ENCODE results near the gene NTMT1.
"Not testable (repeated sequence)": the region's sequence is repeated elsewhere in the genome, so short reads cannot be mapped to it uniquely, and the experiment has no call there.

NTMT1 gene

DNA sequence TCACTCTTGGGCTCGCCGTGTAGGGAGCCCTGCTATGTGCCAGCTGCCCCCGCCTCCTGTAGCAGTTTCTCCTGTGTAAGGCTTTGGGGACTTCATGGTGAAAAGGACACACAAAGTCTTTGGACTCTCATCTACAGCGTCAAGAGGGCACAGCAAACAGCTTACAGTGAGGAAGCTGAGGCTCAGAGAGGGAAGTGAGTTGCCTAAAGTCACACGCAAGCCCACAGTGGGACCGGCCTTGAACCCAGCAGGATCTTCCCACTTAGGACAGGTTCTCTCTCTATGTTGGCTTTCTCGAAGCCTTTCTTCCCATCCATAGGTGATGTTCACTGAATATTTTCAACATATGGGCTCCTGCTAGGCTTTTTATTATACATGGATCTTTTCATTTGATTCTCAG is 29.7 kb downstream of the NTMT1 start:
- DNase-seq: no peak

- DNase-seq: no peak
Measured at GRCh38 chr9:129656795-129657390, 30.9 kb downstream of the NTMT1 start.

GRCh38 chr9:129661029-129661428 is 35.1 kb downstream of the NTMT1 start:
- no peak for DNase-seq

GRCh38 chr9:129662239-129662638 is 36.3 kb downstream of the NTMT1 start:
- DNase-seq: not testable (repeated sequence)

DNA sequence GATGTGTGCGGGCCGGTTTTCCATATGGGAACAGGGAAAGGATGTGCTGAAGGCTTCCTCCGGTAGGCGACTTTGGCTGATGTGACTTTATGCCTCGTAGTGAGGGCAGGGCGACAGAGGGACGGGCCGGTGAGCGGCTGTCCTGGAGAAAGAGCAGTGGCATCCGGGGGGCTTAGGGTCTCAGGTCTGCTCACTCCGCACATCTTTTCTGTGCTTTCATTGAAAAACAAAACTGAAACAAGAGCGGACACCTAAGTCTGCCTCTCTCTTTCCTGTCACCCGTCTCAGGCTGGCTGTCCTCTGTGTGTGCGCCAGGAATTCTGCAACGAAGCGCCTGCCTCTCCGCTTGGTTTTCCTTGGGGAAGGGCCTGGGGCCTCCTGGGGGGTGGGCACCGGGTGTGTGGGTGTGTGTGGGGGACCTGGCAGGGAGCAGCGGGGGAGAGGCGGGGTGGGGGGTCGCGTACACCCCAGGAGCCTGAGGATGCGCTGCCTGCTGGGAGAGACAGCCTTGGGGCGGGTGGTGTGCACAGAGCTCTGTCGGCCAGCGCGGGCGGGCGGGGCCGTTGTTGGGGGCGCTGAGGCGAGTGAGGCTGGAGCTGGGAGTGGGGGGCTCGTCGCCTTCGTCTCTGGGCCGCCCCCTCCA is 38.9 kb downstream of the NTMT1 start:
- DNase-seq: no peak

GRCh38 chr9:129665389-129665775 is 39.4 kb downstream of the NTMT1 start, which contains the start of gene PRRX2:
Gene PRRX2 (plus strand): TSS chr9:129665647. CDS start chr9:129665868, 221 bp downstream.
- DNase-seq: peak; percentile 38

- DNase-seq: no peak
Measured at GRCh38 chr9:129665814-129666520, 40.0 kb downstream of the NTMT1 start.

- no peak for DNase-seq
Measured at GRCh38 chr9:129666575-129666974, 40.6 kb downstream of the NTMT1 start.

DNA sequence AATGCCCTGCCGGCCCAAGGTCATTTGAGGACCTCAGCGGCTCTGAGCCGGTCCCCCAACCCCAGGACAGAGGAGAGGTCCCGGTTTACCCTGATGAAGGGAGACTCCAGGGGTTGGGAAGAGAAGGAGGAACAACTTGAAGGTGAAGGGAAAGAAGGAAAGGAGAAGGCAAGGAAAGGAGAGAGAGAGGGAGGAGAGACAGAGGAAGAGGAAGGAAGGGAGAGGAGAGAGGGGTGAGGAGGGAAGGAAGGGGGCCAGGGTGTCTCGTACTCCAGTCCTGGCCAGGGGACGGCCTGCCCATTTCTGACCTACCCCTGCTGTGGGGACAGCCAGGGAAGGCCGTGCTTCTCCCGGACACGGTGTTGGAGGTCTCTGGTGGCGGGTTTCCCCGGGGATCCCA is 41.4 kb downstream of the NTMT1 start:
- DNase-seq: no peak

DNA sequence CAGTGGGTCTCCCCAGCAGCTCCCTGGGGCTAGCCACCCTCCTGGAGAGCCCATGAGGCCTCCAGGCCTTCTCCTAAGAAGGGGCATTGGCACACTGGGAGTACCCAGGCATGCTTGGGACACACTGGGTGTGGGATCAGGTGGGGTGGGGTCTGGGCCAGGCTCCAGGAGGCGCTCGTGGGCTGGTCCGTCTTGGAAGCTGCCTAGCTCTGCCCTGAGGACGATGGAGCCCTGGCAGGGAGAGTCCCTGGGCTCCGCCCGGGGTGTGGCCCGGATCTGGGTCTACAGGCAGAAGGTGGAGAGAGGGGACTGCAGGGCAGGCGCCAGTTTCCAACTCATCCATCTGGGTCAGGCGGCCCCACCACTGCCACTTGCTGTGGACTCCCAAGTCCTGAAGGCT is 41.9 kb downstream of the NTMT1 start:
- no peak for DNase-seq

DNA sequence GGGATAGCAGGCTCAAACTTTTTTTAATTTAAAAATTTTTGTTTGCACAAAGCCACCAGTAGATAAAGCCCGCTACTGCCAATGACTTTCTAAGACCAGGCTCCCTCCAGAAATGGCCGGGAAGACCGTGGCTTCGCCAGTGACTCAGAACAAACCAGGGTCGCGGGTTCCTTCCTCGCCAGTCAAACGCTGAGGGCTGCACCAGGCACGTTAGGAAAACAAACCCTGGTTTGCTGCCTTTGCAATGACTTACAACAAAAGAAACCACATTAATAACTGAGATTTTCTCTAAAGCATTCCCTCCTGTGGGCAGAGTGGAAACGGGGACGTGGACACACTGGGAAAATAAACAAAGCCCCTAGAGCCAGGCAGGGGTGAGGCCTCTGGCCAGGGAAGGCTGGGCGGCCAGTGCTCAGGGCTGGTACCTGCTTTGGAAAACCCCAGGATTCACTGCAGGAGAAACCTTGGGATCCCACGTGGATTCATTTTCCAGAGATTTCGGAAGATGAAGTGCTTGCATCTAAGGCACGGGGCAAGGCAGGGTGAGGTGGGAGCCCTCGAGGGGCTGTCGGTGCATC is 43.3 kb downstream of the NTMT1 start:
- DNase-seq: no peak

GRCh38 chr9:129669946-129670345 is 44.0 kb downstream of the NTMT1 start:
- no peak for DNase-seq

- DNase-seq: no peak
Measured at GRCh38 chr9:129671065-129671464, 45.1 kb downstream of the NTMT1 start.

- no peak for DNase-seq
Measured at GRCh38 chr9:129671519-129671918, 45.6 kb downstream of the NTMT1 start.

DNA sequence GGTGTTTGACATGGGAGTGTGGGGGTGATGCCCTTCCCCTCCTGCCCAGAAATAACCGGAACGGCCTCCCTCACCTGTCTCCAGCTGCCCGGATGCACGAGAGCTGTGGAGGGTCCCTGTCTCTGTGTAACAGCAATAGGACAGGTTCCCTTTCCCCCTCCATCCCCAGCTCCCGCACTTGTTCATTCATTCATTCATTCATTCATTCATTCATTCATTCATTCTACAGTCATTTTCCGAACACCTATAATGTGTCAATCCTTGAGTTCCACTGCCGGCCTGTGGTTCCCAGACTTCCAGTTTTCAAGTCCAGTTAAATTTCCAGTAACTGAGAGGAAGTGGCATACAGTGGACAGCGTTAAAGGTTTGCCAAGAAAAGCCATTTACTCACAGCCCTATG is 46.7 kb downstream of the NTMT1 start:
- no peak for DNase-seq

GRCh38 chr9:129673602-129674001 is 47.6 kb downstream of the NTMT1 start:
- DNase-seq: no peak

- no peak for DNase-seq
Measured at GRCh38 chr9:129674229-129674628, 48.3 kb downstream of the NTMT1 start.

DNA sequence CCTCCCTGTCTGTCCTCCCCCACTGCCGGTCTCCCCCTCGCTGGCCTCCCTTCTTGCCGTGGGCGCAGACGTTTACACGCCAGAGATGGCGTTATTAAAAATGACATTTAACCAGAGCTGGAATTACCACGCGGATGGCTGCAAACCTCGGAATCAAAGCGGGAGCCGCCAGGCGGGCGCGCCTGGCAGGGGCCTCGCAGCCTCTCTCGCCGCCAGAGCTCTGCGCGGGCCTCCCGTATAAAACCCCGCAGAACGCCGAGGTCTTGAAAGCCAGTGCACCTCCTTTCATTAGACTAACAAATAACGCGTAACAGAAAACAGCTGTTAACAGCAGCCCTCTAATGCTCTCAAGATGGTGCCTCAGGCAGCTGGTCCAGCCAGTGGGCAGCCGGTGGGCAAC is 49.7 kb downstream of the NTMT1 start:
- no peak for DNase-seq

DNA sequence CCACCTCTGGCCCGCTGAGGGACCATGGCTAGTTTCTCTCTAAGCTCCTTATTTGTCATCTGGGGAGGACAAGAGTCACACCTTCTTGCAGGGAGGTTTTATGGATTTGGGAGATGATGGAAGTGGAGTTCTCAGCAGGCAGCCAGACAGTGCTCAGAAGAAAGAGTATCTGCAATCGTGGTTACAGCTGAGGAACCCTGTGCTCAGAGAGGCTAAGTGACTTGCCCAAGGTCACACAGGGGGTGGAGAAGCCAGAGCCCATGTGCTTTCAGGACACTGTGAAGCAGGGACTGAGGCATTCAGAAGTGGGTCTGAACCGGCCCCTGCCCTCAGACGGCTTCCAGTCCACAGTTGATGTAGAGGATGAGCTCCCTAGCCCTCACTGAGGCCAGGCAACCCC is 50.3 kb downstream of the NTMT1 start:
- DNase-seq: no peak

DNA sequence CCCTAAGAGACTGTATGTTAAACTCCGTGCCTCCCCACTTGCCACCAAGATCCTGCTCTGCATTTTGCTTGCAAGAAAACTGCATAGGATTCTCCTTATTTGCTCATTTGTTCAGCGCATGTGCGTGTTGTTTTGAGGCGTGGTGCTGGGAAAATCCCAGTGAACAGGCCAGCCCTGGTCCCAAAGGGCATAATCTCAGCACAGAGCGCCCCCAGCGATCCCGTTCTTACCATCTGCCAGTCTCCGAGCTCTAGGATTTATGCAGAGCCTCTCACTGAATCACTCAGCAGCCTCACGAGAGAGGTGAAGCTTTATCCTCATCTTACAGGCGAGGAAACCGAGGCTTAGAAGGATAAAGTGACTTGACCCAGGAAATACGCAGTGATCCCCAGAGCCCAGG is 51.0 kb downstream of the NTMT1 start:
- DNase-seq: no peak

GRCh38 chr9:129677456-129677855 is 51.5 kb downstream of the NTMT1 start:
- DNase-seq: no peak

GRCh38 chr9:129678844-129679243 is 52.9 kb downstream of the NTMT1 start:
- no peak for DNase-seq

- no peak for DNase-seq
Measured at GRCh38 chr9:129679537-129679936, 53.6 kb downstream of the NTMT1 start.

DNA sequence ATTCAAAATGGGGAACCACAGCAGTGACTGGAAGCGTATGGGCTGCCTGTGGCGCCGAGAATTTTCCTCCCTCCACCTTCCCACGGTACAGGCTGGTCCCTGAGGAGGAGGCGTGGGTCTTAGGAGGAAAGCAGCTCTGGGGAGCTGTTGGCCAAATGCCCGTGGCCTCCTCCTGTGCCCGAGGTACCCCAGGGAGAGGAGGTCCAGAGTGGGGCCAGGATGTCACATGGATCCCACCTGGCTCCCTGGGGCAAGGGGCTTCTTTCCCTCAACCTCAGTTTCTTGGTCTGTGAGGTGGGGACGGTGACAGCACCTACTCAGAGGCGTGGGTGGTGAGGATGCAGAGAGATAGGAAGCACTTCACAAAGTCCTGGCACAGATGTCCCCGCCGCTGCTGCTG is 56.0 kb downstream of the NTMT1 start:
- DNase-seq: no peak
